Coronary artery (tissue), 2 donors: Measurements from ENCODE around the gene TMPRSS9.

ENCODE experiments used
- DNase-seq: peaks from one replicate; pipeline ENCODE4 v3.0.0-alpha.2; 2017; ENCODE audit warnings: low spot score
- H3K27ac ChIP-seq, 2 donors: fragments of 200-600 bp; sonication (generic); one replicate each; pipeline ENCODE4 v1.5.1; 2016 to 2019
- H3K4me3 ChIP-seq: fragments of 200-600 bp; sonication (generic); 2 replicates; pipeline ENCODE4 v1.5.1; 2016; ENCODE audit warnings: mild to moderate bottlenecking, moderate library complexity
- TF ChIP-seq, protein P1 (sequence below): fragments of 200-600 bp; sonication (generic); IDR thresholded peaks from one replicate; pipeline ENCODE4 v1.5.1; 2019; ENCODE audit warnings: antibody characterized with exemption

Gene TMPRSS9

GRCh38 chr19:2376784-2377519 lies 16.9 kb downstream of the TMPRSS9 start:
- no peak for DNase-seq
- TF ChIP-seq, protein P1, sequence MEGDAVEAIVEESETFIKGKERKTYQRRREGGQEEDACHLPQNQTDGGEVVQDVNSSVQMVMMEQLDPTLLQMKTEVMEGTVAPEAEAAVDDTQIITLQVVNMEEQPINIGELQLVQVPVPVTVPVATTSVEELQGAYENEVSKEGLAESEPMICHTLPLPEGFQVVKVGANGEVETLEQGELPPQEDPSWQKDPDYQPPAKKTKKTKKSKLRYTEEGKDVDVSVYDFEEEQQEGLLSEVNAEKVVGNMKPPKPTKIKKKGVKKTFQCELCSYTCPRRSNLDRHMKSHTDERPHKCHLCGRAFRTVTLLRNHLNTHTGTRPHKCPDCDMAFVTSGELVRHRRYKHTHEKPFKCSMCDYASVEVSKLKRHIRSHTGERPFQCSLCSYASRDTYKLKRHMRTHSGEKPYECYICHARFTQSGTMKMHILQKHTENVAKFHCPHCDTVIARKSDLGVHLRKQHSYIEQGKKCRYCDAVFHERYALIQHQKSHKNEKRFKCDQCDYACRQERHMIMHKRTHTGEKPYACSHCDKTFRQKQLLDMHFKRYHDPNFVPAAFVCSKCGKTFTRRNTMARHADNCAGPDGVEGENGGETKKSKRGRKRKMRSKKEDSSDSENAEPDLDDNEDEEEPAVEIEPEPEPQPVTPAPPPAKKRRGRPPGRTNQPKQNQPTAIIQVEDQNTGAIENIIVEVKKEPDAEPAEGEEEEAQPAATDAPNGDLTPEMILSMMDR, result no peak
- Histone ChIP-seq H3K27ac (no peak overlapping the region), H3K4me3 (no peak overlapping the region)

GRCh38 chr19:2380567-2380966 lies 20.5 kb downstream of the TMPRSS9 start:
- TF ChIP-seq, protein P1, result no peak
- DNase-seq, result no peak
- Histone ChIP-seq H3K4me3 (no peak overlapping the region), H3K27ac (no peak overlapping the region)

- DNase-seq, result no peak
- no peak overlapping the region for H3K27ac ChIP-seq
- no peak overlapping the region for H3K4me3 ChIP-seq
- TF ChIP-seq, protein P1, result no peak
Measured at GRCh38 chr19:2381148-2381820, 21.2 kb downstream of the TMPRSS9 start.

DNA sequence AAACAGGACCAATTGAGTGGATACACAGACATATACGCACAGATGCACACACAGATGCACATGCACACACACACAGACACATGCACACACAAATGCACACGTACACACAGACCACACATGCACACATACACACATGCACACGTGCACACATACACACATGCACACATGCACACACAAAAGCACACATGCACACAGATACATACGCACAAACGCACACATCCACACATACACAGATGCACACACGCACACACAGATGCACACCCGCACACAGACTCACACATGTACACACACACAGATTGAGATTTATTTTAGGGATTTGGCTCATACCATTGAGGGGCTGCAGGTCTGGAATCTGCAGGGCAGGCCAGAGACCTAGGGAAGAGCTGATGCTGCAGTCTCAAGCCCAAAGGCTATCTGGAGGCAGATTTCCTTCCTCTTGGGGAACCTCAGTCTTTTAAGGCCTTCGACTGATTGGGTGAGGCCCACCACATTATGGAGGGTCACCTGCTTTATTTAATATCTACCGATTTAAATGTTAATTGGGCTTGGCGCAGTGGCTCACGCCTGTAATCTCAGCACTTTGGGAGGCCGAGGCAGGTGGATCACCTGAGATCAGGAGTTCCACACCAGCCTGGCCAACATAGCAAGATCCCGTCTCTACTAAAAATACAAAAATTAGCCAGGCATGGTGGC lies 22.6 kb downstream of the TMPRSS9 start:
- Histone ChIP-seq H3K4me3 (no peak overlapping the region), H3K27ac (no peak overlapping the region)
- TF ChIP-seq, protein P1, result no peak
- no peak for DNase-seq

DNA sequence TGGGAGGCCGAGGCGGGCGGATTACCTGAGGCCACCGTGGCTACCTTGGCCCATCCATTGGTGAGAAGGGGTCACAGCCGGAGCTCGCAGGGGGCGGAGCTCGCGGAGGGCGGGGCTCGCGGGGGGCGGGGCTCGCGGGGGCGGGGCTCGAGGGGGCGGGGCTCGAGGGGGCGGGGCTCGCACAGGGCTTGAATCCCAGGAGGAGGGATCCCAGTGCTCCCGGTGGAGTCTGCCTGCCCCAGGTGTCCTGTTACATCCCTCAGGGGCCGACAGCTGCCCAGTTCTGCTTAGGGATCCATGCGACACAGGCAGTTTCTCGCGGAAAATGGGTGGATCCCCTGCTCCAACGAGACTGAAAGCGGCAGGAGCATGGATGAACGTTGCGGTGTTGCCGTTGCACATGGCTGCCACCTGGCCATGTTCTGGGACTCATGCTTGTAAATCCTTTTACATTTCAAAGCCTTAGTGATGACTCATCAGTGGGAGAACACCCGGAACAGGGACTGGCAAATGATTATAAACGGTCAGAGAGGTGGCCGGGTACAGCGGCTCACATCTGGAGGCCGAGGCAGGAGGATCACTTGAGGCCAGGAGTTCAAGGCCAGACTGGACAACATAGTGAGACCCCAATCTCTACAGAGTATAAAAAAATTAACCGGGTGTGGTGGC lies 25.1 kb downstream of the TMPRSS9 start:
- TF ChIP-seq, protein P1, result no peak
- DNase-seq, result no peak
- Histone ChIP-seq H3K4me3 (no peak overlapping the region), H3K27ac (no peak overlapping the region)

DNA sequence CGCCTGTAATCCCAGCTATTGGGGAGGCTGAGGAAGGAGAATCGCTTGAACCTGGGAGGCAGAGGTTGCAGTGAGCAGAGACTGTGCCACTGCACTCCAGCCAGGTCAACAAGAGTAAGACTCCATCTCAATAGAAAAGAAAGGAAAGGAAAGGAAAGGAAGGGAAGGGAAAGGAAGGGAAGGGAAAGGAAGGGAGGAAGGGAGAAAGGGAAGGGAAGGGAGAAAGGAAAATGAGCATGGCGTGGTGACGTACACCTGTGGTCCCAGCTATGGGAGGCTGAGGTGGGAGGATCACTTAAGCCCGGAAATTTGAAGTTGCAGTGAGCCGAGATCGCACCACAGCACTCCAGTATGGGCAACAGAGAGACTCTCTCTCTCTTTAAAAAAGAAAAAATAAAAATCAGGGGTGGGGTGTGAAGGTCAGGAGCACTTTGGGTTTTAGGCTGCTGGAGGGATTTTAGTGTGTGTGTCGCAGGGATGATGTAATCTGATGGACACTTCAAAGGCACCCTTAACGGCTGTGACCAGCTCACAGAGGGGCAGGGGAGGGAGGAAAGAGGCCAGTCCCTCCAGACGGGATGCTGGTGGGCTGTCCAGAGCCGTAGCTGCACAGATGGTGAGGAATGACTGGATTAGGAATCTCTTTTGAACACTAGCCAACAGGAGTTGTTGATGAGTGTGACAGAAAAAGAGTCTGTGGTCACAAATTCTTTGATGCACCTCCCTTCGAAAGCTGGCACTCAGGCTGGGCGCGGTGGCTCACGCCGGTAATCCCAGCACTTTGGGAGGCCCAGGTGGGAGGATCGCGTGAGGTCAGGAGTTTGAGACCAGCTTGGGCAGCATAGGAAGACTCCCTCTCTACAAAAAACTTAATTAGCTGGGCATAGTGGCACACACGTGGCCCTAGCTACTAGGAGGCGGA lies 27.6 kb downstream of the TMPRSS9 start:
- TF ChIP-seq, protein P1, result no peak
- H3K27ac ChIP-seq, result no peak overlapping the region
- no peak for DNase-seq
- no peak overlapping the region for H3K4me3 ChIP-seq
